Trophoblast cell (in vitro differentiated cells and primary cell): ENCODE measurements around the gene RTBDN.

Experiments used
- DNase-seq, 2 donors: peaks; one replicate each; pipeline ENCODE4 v3.0.0-alpha.2; 2016
- H2AFZ ChIP-seq: 2 replicates; pipeline ENCODE4 v1.6.1; 2013; ENCODE audit warnings: low read length, moderate library complexity, mild to moderate bottlenecking; ENCODE audit not compliant: insufficient read depth, poor library complexity
- H2AK5ac ChIP-seq: 2 replicates; pipeline ENCODE4 v1.6.1; 2013; ENCODE audit warnings: mild to moderate bottlenecking, low read length
- H2BK120ac ChIP-seq: 2 replicates; pipeline ENCODE4 v1.6.1; 2013; ENCODE audit warnings: low read length, mild to moderate bottlenecking, moderate library complexity; ENCODE audit not compliant: insufficient read depth, poor library complexity
- H2BK12ac ChIP-seq: 2 replicates; pipeline ENCODE4 v1.6.1; 2013; ENCODE audit warnings: mild to moderate bottlenecking, low read length, moderate library complexity
- H2BK5ac ChIP-seq: 2 replicates; pipeline ENCODE4 v1.6.1; 2013; ENCODE audit warnings: low read length, low read depth, moderate library complexity, mild to moderate bottlenecking; ENCODE audit not compliant: poor library complexity
- H3K14ac ChIP-seq: 2 replicates; pipeline ENCODE4 v1.6.1; 2013; ENCODE audit warnings: mild to moderate bottlenecking, low read length
- H3K18ac ChIP-seq: 2 replicates; pipeline ENCODE4 v1.6.1; 2013; ENCODE audit warnings: mild to moderate bottlenecking, low read length
- H3K23ac ChIP-seq: 2 replicates; pipeline ENCODE4 v1.6.1; 2013; ENCODE audit warnings: low read length
- H3K27ac ChIP-seq: 2 replicates; pipeline ENCODE4 v1.5.1; 2013; ENCODE audit warnings: low read depth, mild to moderate bottlenecking, inconsistent platforms, low read length, moderate library complexity
- H3K27me3 ChIP-seq: 2 replicates; pipeline ENCODE4 v1.6.1; 2013; ENCODE audit warnings: inconsistent platforms, mild to moderate bottlenecking, low read length, moderate library complexity; ENCODE audit not compliant: insufficient read depth
- H3K36me3 ChIP-seq, 2 experiments: 1 replicate in 1 of 2; 2 replicates in 1 of 2; pipeline ENCODE4 v1.6.1; 2013; ENCODE audit warnings: low read length in 2 of 2, mild to moderate bottlenecking in 2 of 2, moderate library complexity in 1 of 2; ENCODE audit not compliant: insufficient read depth in 2 of 2, control insufficient read depth in 1 of 2
- H3K4ac ChIP-seq: 2 replicates; pipeline ENCODE4 v1.6.1; 2013; ENCODE audit warnings: low read depth, mild to moderate bottlenecking, low read length, moderate library complexity
- H3K4me1 ChIP-seq, 2 experiments: 1 replicate in 1 of 2; 2 replicates in 1 of 2; pipeline ENCODE4 v1.6.1; 2013; ENCODE audit warnings: low read length in 2 of 2, mild to moderate bottlenecking in 2 of 2, moderate library complexity in 1 of 2; ENCODE audit not compliant: insufficient read depth in 2 of 2, control insufficient read depth in 1 of 2
- H3K4me2 ChIP-seq: 2 replicates; pipeline ENCODE4 v1.6.1; 2013; ENCODE audit warnings: inconsistent platforms, mild to moderate bottlenecking, low read length, moderate library complexity
- H3K4me3 ChIP-seq: 2 replicates; pipeline ENCODE4 v1.5.1; 2013; ENCODE audit warnings: mild to moderate bottlenecking, low read depth, low read length, inconsistent platforms
- H3K79me1 ChIP-seq: one replicate; pipeline ENCODE4 v1.6.1; 2013; ENCODE audit warnings: low read length
- H3K79me2 ChIP-seq: 2 replicates; pipeline ENCODE4 v1.6.1; 2013; ENCODE audit warnings: low read length, mild to moderate bottlenecking; ENCODE audit not compliant: control insufficient read depth, insufficient read depth, poor library complexity
- H3K9ac ChIP-seq: 2 replicates; pipeline ENCODE4 v1.6.1; 2013; ENCODE audit warnings: mild to moderate bottlenecking, low read length
- H3K9me3 ChIP-seq: 2 replicates; pipeline ENCODE4 v1.6.1; 2013; ENCODE audit warnings: low read depth, mild to moderate bottlenecking, control low read depth, inconsistent platforms, low read length; ENCODE audit not compliant: insufficient read depth
- H4K12ac ChIP-seq: 2 replicates; pipeline ENCODE4 v1.6.1; 2013; ENCODE audit warnings: low read depth, mild to moderate bottlenecking, low read length, moderate library complexity
- H4K8ac ChIP-seq: 2 replicates; pipeline ENCODE4 v1.6.1; 2013; ENCODE audit warnings: low read depth, mild to moderate bottlenecking, low read length, moderate library complexity
- H4K91ac ChIP-seq: one replicate; pipeline ENCODE4 v1.6.1; 2013; ENCODE audit warnings: low read depth, mild to moderate bottlenecking, low read length, moderate library complexity
- WGBS: extraction: QIAGEN DNeasy Blood & Tissue Kit; methylation state at CpG from one replicate; pipeline ENCODE4 v1.1.7; 2013; ENCODE audit warnings: missing lambda C conversion rate; ENCODE audit not compliant: insufficient read length, insufficient coverage; ENCODE audit errors: extremely low coverage; 5-methylcytosine and 5-hydroxymethylcytosine counted together

Gene RTBDN

DNA sequence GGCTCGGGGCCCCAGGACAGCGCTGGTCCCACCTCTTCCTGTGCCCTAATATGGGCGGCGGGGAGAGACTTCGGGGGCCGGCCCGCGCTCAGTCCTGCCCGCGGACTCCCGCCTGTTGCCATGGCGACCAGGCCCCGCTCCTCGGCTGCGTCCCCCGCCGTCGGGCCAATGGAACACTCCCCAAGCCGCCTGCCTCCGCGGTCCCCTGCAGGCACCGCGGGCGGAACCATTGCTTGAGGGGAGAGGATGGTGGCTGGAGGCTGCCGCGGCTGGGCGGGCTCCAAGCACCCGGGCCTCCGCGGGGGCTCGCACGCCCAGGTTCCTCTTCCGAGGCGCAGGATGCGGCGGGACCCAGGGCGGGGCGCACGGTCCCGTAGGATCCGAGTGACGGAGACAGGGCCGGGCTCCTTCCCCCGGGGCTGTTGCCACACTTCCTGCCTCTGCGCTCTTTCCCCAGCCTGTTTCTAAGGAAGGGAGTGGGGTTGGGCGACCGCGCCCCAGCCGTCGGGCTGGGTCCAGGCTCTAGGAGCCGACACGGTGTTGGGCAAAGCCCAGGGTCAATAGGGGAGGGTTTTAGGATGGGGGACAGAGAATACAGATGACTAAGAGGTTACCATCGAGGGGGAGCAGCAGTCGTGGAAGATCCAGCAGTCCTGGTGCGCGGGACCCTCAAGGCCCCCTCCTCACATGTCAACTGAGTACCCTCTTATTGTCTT is 44.3 kb downstream of the RTBDN start:
- Histone ChIP-seq H3K4me3 (peak overlapping the region; percentile 59), H3K14ac (peak overlapping the region; percentile 80), H3K79me1 (peaks cover 69% of the 10 kb centered on the region), H4K91ac (peak overlapping the region; percentile 84), H2AK5ac (peak overlapping the region; percentile 86), H3K18ac (peak overlapping the region; percentile 87), H3K9ac (peak overlapping the region; percentile 31), H3K27ac (peak overlapping the region; percentile 96), H2BK120ac (peak overlapping the region; percentile 57), H3K23ac (no peak overlapping the region), H3K4me2 (peak overlapping the region; percentile 96), H2BK5ac (peak overlapping the region; percentile 90), H2AFZ (peak overlapping the region; percentile 41), H3K27me3 (no peaks in the 10 kb centered on the region), H3K9me3 (peaks cover 2% of the 10 kb centered on the region), H3K4ac (peak overlapping the region; percentile 57), H3K79me2 (peaks cover 26% of the 10 kb centered on the region), H2BK12ac (peak overlapping the region; percentile 69), H4K8ac (peak overlapping the region; percentile 96), H3K4me1 (peaks cover 39 to 44% of the 10 kb centered on the region in 2 experiments), H4K12ac (peak overlapping the region; percentile 5), H3K36me3 (peaks cover 0 to 2% of the 10 kb centered on the region in 2 experiments)
- peak; percentile 91 to 93 for DNase-seq
- no CpG with 5 or more reads among the region's 56 CpGs for WGBS

DNA sequence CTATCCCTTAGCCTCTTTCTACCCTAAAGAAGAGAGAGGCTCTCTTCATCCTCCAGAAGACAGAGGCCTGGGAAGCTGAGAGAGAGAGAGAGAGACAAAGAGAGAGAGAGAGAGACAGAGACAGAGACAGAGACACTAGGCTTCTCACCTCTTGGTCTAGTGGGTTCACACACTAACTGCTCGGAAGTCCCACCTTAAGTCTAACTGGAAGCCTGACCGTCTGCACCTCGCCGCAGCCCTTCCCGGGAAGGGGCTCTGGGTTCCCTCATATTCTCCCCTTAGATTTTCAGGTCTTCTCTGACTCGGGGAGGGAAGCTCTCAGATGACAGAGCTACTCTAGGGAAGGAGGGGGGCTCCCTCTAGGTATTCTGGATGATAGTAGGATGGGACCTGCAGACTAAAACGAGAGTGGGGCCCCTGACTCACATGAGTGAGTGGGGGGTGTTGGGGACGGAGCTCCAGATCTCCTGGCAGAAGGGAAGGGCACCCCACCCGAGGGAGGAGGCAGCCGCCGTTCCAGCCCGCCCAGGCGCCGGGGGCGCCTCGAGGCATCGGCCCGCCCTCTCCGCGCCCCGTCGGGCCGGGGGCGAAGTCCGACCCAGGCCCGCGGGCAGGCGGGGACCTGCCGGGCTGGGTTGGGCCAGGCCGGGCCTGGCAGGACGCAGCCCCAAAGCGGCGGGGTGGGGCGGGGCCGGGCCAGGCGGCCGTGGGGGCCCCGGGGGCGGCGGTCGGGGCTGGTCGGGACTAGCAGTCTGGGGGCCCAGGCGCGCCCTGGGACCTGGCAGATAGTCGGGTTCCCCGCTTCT is 45.1 kb downstream of the RTBDN start:
- Histone ChIP-seq H3K4me2 (peak overlapping the region; percentile 96), H3K79me2 (peaks cover 27% of the 10 kb centered on the region), H3K4me1 (peaks cover 46 to 50% of the 10 kb centered on the region in 2 experiments), H4K8ac (peak overlapping the region; percentile 96), H3K18ac (peak overlapping the region; percentile 87), H3K4me3 (no peak overlapping the region), H2BK12ac (peak overlapping the region; percentile 85), H2AK5ac (peak overlapping the region; percentile 88), H2BK120ac (peak overlapping the region; percentile 92), H2AFZ (peak overlapping the region; percentile 42), H4K12ac (peak overlapping the region; percentile 70), H2BK5ac (peak overlapping the region; percentile 90), H3K27ac (peak overlapping the region; percentile 96), H3K14ac (peak overlapping the region; percentile 86), H3K79me1 (peaks cover 76% of the 10 kb centered on the region), H3K27me3 (no peaks in the 10 kb centered on the region), H3K4ac (peak overlapping the region; percentile 71), H3K9ac (peak overlapping the region; percentile 37), H3K36me3 (peaks cover 0 to 2% of the 10 kb centered on the region in 2 experiments), H3K9me3 (peaks cover 2% of the 10 kb centered on the region), H4K91ac (peak overlapping the region; percentile 84), H3K23ac (no peak overlapping the region)
- no CpG with 5 or more reads among the region's 46 CpGs for WGBS
- DNase-seq, result no peak

DNA sequence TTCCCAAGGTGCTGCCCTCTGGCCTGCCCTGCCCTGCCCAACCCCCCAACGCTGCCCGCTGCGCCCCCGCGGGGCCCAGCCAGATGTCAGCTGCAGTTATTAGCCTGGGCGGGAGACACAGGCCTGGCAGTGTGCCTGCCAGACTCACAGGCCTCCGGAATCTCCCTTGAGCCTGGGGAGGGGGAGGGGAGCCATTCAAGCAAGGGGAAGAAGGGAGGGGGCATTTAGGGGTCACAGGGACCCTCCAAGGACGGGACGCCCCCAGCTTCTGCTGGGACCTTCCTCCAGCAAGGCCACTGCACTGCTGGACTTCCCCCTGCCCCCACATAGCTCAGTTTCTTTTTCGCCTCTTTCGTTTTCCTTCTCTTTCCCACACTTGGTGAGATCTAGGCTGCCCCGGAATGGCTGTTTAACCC is 45.7 kb downstream of the RTBDN start:
- H3K14ac ChIP-seq, result peak overlapping the region; percentile 91
- peak overlapping the region; percentile 70 for H4K12ac ChIP-seq
- peaks cover 46 to 53% of the 10 kb centered on the region in 2 experiments for H3K4me1 ChIP-seq
- DNase-seq, result peak in 1 of 2 donors; percentile 15
- H2BK5ac ChIP-seq, result peak overlapping the region; percentile 90
- no peak overlapping the region for H3K4me3 ChIP-seq
- no peaks in the 10 kb centered on the region for H3K27me3 ChIP-seq
- peaks cover 2% of the 10 kb centered on the region for H3K9me3 ChIP-seq
- peak overlapping the region; percentile 96 for H3K27ac ChIP-seq
- H4K91ac ChIP-seq, result peak overlapping the region; percentile 84
- peak overlapping the region; percentile 79 for H3K18ac ChIP-seq
- H3K4ac ChIP-seq, result peak overlapping the region; percentile 71
- H2AK5ac ChIP-seq, result peak overlapping the region; percentile 98
- H2BK12ac ChIP-seq, result peak overlapping the region; percentile 96
- H3K9ac ChIP-seq, result peak overlapping the region; percentile 37
- peaks cover 0 to 2% of the 10 kb centered on the region in 2 experiments for H3K36me3 ChIP-seq
- H3K23ac ChIP-seq, result no peak overlapping the region
- no CpG with 5 or more reads among the region's 12 CpGs for WGBS
- H2BK120ac ChIP-seq, result peak overlapping the region; percentile 92
- peak overlapping the region; percentile 55 for H4K8ac ChIP-seq
- H2AFZ ChIP-seq, result peak overlapping the region; percentile 12
- peaks cover 75% of the 10 kb centered on the region for H3K79me1 ChIP-seq
- H3K4me2 ChIP-seq, result peak overlapping the region; percentile 96
- H3K79me2 ChIP-seq, result peaks cover 26% of the 10 kb centered on the region

DNA sequence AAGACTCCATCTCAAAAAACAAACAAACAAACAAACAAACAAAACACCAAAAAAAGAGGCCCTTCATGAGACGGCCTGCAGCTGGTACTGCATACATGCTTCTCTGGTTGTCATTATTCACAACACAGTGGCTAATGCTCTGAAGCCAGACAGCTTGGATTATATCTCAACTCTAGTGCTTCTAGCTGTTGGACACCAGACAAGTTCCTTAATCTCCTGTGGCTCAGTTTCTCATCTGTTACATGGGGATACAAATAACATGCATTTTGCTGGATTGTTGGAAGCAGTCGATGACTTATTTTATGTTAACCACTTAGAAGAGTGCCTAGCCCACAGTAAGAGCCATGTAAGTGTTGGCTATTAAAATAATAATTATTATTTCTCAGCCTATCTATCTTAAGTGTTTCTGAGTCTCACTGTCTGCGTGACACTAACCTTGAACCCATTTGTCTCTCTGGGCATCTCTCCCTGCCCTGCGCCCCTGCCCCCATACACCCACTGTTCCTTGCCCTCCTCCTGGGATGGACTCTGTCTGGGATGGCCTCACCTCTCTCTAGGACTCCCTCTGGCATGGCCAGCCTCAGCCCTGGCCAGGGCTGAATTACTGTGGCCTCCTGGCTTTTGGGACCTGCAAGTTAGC is 46.2 kb downstream of the RTBDN start:
- Histone ChIP-seq H2AFZ (peak overlapping the region; percentile 12), H3K9ac (no peak overlapping the region), H3K36me3 (peaks cover 0 to 2% of the 10 kb centered on the region in 2 experiments), H4K8ac (peak overlapping the region; percentile 55), H3K79me1 (peaks cover 76% of the 10 kb centered on the region), H3K4me2 (peak overlapping the region; percentile 96), H3K4me3 (no peak overlapping the region), H4K91ac (peak overlapping the region; percentile 84), H3K27ac (peak overlapping the region; percentile 96), H2BK12ac (peak overlapping the region; percentile 96), H3K14ac (peak overlapping the region; percentile 91), H3K9me3 (peaks cover 2% of the 10 kb centered on the region), H3K79me2 (peaks cover 28% of the 10 kb centered on the region), H3K4me1 (peaks cover 51 to 57% of the 10 kb centered on the region in 2 experiments), H2BK120ac (peak overlapping the region; percentile 92), H3K27me3 (no peaks in the 10 kb centered on the region), H3K18ac (peak overlapping the region; percentile 62), H2BK5ac (peak overlapping the region; percentile 90), H4K12ac (peak overlapping the region; percentile 6), H2AK5ac (peak overlapping the region; percentile 98), H3K4ac (peak overlapping the region; percentile 71), H3K23ac (no peak overlapping the region)
- WGBS, result no CpG with 5 or more reads among the region's 4 CpGs
- DNase-seq, result no peak
